OCI-LY1 (cell line): ENCODE results near the gene RAPGEF2.

Experiments used
- H2AFZ ChIP-seq: fragments of 200-600 bp; sonication (generic), shearing (Covaris generic); 2 replicates; pipeline ENCODE4 v1.6.0; 2014; ENCODE audit warnings: antibody characterized with exemption, mild to moderate bottlenecking, low read length
- H3F3A ChIP-seq: fragments of 200-600 bp; sonication (generic), shearing (Covaris generic); 2 replicates; pipeline ENCODE4 v1.6.0; 2014; ENCODE audit warnings: mild to moderate bottlenecking, antibody characterized with exemption, low read length, moderate library complexity; ENCODE audit not compliant: insufficient read depth
- H3K27ac ChIP-seq: fragments of 200-600 bp; sonication (generic); 2 replicates; pipeline ENCODE4 v1.5.1; 2014; ENCODE audit warnings: low read length, mixed run types, mild to moderate bottlenecking, low read depth; ENCODE audit not compliant: poor library complexity, severe bottlenecking
- H3K27me3 ChIP-seq: fragments of 200-600 bp; sonication (generic); 2 replicates; pipeline ENCODE4 v1.6.0; 2014; ENCODE audit warnings: antibody characterized with exemption, mild to moderate bottlenecking, low read length, moderate library complexity; ENCODE audit not compliant: insufficient read depth
- H3K36me3 ChIP-seq: fragments of 200-600 bp; sonication (generic); 2 replicates; pipeline ENCODE4 v1.6.1; 2014; ENCODE audit warnings: mild to moderate bottlenecking, antibody characterized with exemption, low read length, moderate library complexity, mixed read lengths; ENCODE audit not compliant: insufficient read depth
- H3K4me1 ChIP-seq: fragments of 200-600 bp; sonication (generic); 2 replicates; pipeline ENCODE4 v1.5.1; 2014; ENCODE audit warnings: mild to moderate bottlenecking, low read length, moderate library complexity; ENCODE audit not compliant: insufficient read depth, severe bottlenecking
- H3K4me2 ChIP-seq: fragments of 200-600 bp; sonication (generic), shearing (Covaris generic); 2 replicates; pipeline ENCODE4 v1.6.1; 2014; ENCODE audit warnings: low read length
- H3K4me3 ChIP-seq: fragments of 200-600 bp; sonication (generic); 2 replicates; pipeline ENCODE4 v1.5.1; 2014; ENCODE audit warnings: low read length, low read depth, mild to moderate bottlenecking, mixed read lengths; ENCODE audit not compliant: poor library complexity, severe bottlenecking
- H3K79me2 ChIP-seq: fragments of 200-600 bp; shearing (Covaris generic); 2 replicates; pipeline ENCODE4 v1.6.1; 2016; ENCODE audit warnings: mixed run types, low read length, mixed read lengths; ENCODE audit not compliant: insufficient read depth
- H3K9ac ChIP-seq: fragments of 200-600 bp; sonication (generic), shearing (Covaris generic); 2 replicates; pipeline ENCODE4 v1.6.1; 2014; ENCODE audit warnings: mild to moderate bottlenecking, low read length, mixed read lengths
- H3K9me2 ChIP-seq: fragments of 200-600 bp; sonication (generic), shearing (Covaris generic); 2 replicates; pipeline ENCODE4 v1.6.1; 2014; ENCODE audit warnings: low read depth, mild to moderate bottlenecking, low read length, mixed read lengths
- H3K9me3 ChIP-seq: fragments of 200-600 bp; shearing (Covaris generic); 2 replicates; pipeline ENCODE4 v1.6.1; 2014; ENCODE audit warnings: low read length, mixed read lengths
- H4K20me1 ChIP-seq: fragments of 200-600 bp; sonication (generic), shearing (Covaris generic); 2 replicates; pipeline ENCODE4 v1.6.0; 2016; ENCODE audit warnings: mild to moderate bottlenecking, low read length; ENCODE audit not compliant: insufficient read depth
- EZH2 ChIP-seq: fragments of 200-600 bp; sonication (generic), shearing (Covaris generic); IDR thresholded peaks from 2 replicates; pipeline ENCODE4 v1.8.0; 2017; ENCODE audit warnings: borderline replicate concordance, mixed run types, mild to moderate bottlenecking, antibody characterized with exemption, low read length, moderate library complexity, mixed read lengths
- TF ChIP-seq, protein P1 (sequence below): fragments of 200-600 bp; sonication (generic), shearing (Covaris generic); IDR thresholded peaks from 2 replicates; pipeline ENCODE4 v1.5.1; 2017; ENCODE audit warnings: mild to moderate bottlenecking, antibody characterized with exemption, low read length, moderate library complexity, mixed read lengths

The RAPGEF2 gene, protein sequence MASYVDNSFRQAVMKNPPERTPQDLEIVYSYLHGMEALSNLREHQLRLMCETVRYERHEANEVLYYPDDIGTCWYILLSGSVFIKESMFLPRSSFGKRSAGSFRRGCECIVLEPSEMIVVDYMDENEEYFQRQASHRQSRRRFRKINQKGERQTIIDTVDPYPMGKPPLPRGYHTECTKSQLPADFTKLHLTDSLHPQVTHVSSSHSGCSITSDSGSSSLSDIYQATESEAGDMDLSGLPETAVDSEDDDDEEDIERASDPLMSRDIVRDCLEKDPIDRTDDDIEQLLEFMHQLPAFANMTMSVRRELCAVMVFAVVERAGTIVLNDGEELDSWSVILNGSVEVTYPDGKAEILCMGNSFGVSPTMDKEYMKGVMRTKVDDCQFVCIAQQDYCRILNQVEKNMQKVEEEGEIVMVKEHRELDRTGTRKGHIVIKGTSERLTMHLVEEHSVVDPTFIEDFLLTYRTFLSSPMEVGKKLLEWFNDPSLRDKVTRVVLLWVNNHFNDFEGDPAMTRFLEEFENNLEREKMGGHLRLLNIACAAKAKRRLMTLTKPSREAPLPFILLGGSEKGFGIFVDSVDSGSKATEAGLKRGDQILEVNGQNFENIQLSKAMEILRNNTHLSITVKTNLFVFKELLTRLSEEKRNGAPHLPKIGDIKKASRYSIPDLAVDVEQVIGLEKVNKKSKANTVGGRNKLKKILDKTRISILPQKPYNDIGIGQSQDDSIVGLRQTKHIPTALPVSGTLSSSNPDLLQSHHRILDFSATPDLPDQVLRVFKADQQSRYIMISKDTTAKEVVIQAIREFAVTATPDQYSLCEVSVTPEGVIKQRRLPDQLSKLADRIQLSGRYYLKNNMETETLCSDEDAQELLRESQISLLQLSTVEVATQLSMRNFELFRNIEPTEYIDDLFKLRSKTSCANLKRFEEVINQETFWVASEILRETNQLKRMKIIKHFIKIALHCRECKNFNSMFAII (N-terminal part only)

DNA sequence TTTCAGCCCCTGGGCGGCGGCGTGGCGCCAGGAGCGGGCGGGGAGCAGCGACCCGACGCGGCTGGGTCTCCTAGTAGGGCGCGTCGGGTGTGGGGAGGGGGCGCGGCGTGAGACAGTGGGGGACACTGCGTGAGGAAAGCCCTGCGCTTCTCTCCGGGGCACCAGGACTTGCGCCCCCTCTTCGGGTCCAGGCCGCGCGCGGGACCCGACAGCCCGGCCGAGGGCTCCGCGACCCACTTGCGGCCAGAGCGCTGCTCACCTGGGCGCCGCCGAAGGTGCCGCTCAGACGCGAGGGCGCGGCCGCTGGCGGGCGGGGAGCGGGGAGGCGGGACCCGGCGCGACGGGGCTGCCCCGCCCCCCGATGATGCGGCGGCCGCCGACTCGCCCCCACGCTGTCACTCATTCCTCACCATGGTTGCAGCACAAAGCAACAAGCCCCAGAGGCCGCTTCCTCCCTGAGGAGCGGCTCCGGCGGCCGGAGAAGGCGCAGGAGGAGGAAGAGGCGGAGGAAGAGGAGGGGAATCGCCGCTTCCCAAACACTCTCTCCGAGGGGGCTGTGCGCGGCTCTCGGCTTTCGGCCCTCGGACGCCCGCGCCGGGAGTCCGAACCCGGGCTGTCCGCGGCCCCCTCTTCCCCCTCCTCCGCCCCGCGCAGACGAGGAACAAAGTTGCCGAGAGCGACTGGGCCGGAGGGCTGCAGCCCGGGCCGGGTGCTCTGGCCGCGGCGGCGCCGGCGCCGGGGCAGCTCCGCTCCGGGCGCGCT, at the start of gene RAPGEF2:
RAPGEF2 (plus strand) TSS at position 458 of the 762 bp plus-strand sequence. CDS start 1,084 bp downstream, outside the sequence.
- H3K4me3 ChIP-seq, result peak within 1 kb of the TSS; percentile 79
- peaks cover 15% of the 10 kb centered on the region for H3K4me1 ChIP-seq
- no peaks in the 10 kb centered on the region for H3K36me3 ChIP-seq
- no peaks in the 10 kb centered on the region for H4K20me1 ChIP-seq
- peak within 1 kb of the TSS; percentile 60 for H3K9ac ChIP-seq
- no peaks in the 10 kb centered on the region for H3K27me3 ChIP-seq
- peak within 1 kb of the TSS; percentile 87 for H3K4me2 ChIP-seq
- no peak within 1 kb of the TSS for H3K27ac ChIP-seq
- no peaks in the 10 kb centered on the region for H3K79me2 ChIP-seq
- H3F3A ChIP-seq, result no peaks in the 10 kb centered on the region
- H3K9me3 ChIP-seq, result no peaks in the 10 kb centered on the region
- H2AFZ ChIP-seq, result no peak within 1 kb of the TSS
- no peaks in the 10 kb centered on the region for H3K9me2 ChIP-seq
- TF ChIP-seq EZH2, result no peak
- TF ChIP-seq, protein P1, sequence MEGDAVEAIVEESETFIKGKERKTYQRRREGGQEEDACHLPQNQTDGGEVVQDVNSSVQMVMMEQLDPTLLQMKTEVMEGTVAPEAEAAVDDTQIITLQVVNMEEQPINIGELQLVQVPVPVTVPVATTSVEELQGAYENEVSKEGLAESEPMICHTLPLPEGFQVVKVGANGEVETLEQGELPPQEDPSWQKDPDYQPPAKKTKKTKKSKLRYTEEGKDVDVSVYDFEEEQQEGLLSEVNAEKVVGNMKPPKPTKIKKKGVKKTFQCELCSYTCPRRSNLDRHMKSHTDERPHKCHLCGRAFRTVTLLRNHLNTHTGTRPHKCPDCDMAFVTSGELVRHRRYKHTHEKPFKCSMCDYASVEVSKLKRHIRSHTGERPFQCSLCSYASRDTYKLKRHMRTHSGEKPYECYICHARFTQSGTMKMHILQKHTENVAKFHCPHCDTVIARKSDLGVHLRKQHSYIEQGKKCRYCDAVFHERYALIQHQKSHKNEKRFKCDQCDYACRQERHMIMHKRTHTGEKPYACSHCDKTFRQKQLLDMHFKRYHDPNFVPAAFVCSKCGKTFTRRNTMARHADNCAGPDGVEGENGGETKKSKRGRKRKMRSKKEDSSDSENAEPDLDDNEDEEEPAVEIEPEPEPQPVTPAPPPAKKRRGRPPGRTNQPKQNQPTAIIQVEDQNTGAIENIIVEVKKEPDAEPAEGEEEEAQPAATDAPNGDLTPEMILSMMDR, result no peak

GRCh38 chr4:159055833-159056232, 47.0 kb upstream of the RAPGEF2 start:
- Histone ChIP-seq H3K9me2 (no peaks in the 10 kb centered on the region), H3K4me3 (no peak overlapping the region), H3K9ac (no peak overlapping the region), H4K20me1 (no peaks in the 10 kb centered on the region), H3K27me3 (no peaks in the 10 kb centered on the region), H3K4me2 (no peak overlapping the region), H3F3A (no peaks in the 10 kb centered on the region), H2AFZ (no peak overlapping the region), H3K9me3 (no peaks in the 10 kb centered on the region), H3K27ac (no peak overlapping the region), H3K79me2 (no peaks in the 10 kb centered on the region), H3K4me1 (no peaks in the 10 kb centered on the region), H3K36me3 (no peaks in the 10 kb centered on the region)
- TF ChIP-seq, protein P1, result no peak
- no peak for TF ChIP-seq EZH2

DNA sequence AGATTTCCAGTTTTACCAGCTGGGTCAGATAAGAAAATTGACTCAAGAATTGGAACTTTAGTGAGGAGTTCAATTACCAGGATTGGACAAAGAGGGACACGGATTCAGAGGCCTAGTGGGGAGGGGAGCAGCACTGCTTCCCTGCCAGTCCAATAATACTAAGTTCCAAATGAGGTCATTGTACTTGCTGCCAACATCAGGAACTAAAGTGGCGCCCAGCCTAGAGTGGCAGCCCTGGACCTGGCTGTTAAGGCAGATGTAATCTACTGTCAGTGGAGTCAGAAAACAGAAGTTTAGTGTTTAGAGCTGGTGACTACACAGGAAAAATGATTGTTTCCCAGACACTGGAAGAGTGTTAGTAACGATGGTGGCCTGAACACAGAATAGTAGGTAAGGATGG, 42.7 kb upstream of the RAPGEF2 start:
- Histone ChIP-seq H3K27ac (no peak overlapping the region), H3K9me3 (no peaks in the 10 kb centered on the region), H3K9me2 (no peaks in the 10 kb centered on the region), H3K4me2 (no peak overlapping the region), H3F3A (no peaks in the 10 kb centered on the region), H2AFZ (no peak overlapping the region), H3K27me3 (no peaks in the 10 kb centered on the region), H3K36me3 (no peaks in the 10 kb centered on the region), H3K4me3 (no peak overlapping the region), H3K4me1 (no peaks in the 10 kb centered on the region), H3K9ac (no peak overlapping the region), H4K20me1 (no peaks in the 10 kb centered on the region), H3K79me2 (no peaks in the 10 kb centered on the region)
- TF ChIP-seq EZH2, result no peak
- TF ChIP-seq, protein P1, result no peak
